Activated CD4-positive, alpha-beta T cell treated with anti-CD3 and anti-CD28 coated beads, Interleukin-2, amount 10 ng/mL, durations not matched to agents 7 days and 5 days (primary cell): Measurements from ENCODE around the gene COL27A1. TPM values are rescaled to one million over a fixed set of nuclear protein-coding genes. Genes with fewer than 3 reads are reported as not detected.

Experiments
- CTCF ChIA-PET: fragments of 350-600 bp; sonication (Branson Sonifier 250); formaldehyde crosslinking; loops from one replicate; lab custom pipeline; 2021; ENCODE audit warnings: antibody characterized with exemption; lab: Charles Lee
- POLR2A ChIA-PET: fragments of 350-600 bp; sonication (Branson Sonifier 250); formaldehyde crosslinking; loops from one replicate; lab custom pipeline; 2021; ENCODE audit warnings: antibody characterized with exemption; lab: Charles Lee
- DNase-seq: peaks from one replicate; pipeline ENCODE4 v3.0.0-alpha.2; 2020
- H3K27ac Mint-ChIP-seq: one replicate; pipeline ENCODE4 v1.8.0; 2021; ENCODE audit warnings: mild to moderate bottlenecking, moderate library complexity, mixed read lengths
- H3K27me3 Mint-ChIP-seq: one replicate; pipeline ENCODE4 v1.8.0; 2021; ENCODE audit warnings: mixed read lengths
- H3K36me3 Mint-ChIP-seq: one replicate; pipeline ENCODE4 v1.8.0; 2021; ENCODE audit warnings: low read depth, mixed read lengths
- H3K4me1 Mint-ChIP-seq: one replicate; pipeline ENCODE4 v1.8.0; 2021; ENCODE audit warnings: mixed read lengths
- H3K4me3 Mint-ChIP-seq: one replicate; pipeline ENCODE4 v1.8.0; 2021; ENCODE audit warnings: mild to moderate bottlenecking, moderate library complexity, mixed read lengths
- H3K9me3 Mint-ChIP-seq: one replicate; pipeline ENCODE4 v1.8.0; 2021; ENCODE audit warnings: mixed read lengths
- total RNA-seq, 2 experiments: library from RNA; stranded (reverse); gene quantifications; one replicate each; pipeline ENCODE4 v1.2.3, GENCODE V29; 2021

The COL27A1 gene
- total RNA-seq, 2 experiments from 2014 or later = 0.15 to 0.22 TPM

- H3K27ac Mint-ChIP-seq = no peak overlapping the region
- H3K4me1 Mint-ChIP-seq = peaks cover 11% of the 10 kb centered on the region
- no peak for DNase-seq
- no peaks in the 10 kb centered on the region for H3K36me3 Mint-ChIP-seq
- H3K4me3 Mint-ChIP-seq = peak overlapping the region; percentile 6
- peaks cover 31% of the 10 kb centered on the region for H3K27me3 Mint-ChIP-seq
- CTCF ChIA-PET = interaction anchor here (1.1 kb wide), 1 partner anchor 133 kb away, joined by 3 read pairs; no protein-coding TSS in a partner anchor
- H3K9me3 Mint-ChIP-seq = no peaks in the 10 kb centered on the region
- POLR2A ChIA-PET = no interaction called here
These were observed 2.3 kb downstream of the COL27A1 start for GRCh38 chr9:114157516-114158176.

DNA sequence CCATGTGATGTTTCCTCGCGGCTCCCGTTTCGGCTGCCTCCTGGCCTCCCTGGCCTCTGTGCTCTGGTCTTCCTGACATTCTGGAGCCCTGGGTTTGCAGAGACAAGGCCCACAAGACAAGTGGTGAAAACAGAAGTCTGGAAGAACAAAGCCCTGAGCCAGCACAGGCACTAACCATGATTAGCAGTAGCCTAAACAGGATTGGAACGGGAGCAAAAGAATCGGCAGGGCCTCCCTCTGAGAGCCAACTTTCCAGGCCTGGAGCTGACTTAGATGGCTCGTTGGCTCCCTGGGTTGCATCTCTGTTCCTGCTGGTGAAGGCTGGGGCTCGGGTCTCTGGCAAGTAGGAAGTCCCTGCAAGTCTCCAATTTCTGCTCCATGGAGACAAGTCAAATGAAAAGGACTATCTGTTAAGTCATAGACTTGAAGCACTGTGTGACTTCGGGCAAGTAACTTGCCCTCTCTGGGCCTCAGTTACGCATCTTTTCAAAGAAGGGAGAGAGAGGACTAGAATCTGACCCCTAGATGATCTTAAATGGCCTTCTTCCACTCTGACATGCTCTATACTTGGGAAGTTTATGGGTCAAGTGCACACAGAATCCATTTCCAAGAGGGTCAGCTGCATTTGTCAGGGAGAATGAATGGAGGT, 3.3 kb downstream of the COL27A1 start:
- no peak for DNase-seq
- Mint-ChIP-seq H3K36me3 (no peaks in the 10 kb centered on the region), H3K4me3 (no peak overlapping the region), H3K4me1 (peaks cover 11% of the 10 kb centered on the region), H3K27ac (no peak overlapping the region), H3K27me3 (peaks cover 25% of the 10 kb centered on the region), H3K9me3 (no peaks in the 10 kb centered on the region)
- ChIA-PET CTCF (no interaction called here), POLR2A (no interaction called here)

GRCh38 chr9:114159691-114160090, 4.4 kb downstream of the COL27A1 start:
- H3K27me3 Mint-ChIP-seq = peaks cover 19% of the 10 kb centered on the region
- CTCF ChIA-PET = no interaction called here
- H3K36me3 Mint-ChIP-seq = no peaks in the 10 kb centered on the region

DNA sequence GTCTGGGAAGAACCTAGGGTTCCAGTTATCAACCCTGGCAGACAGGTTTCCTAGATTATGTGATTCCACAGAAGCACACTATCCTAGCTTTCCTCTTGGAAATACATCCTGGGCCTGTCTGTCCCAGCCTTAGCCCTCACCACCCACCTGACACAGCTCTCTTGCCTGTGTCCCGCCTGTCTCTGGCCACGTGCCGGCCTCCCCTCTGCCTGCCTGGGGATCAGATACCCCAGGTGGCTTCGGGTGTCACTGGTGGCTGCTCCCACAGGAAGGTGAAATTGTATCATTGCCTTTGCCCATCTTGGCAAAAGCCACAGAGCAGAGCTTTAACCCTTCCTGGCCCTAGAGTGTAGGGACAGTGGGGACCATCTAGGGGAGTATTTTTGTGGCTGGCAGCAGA, 6.2 kb downstream of the COL27A1 start:
- H3K9me3 Mint-ChIP-seq = no peaks in the 10 kb centered on the region
- peaks cover 9% of the 10 kb centered on the region for H3K27me3 Mint-ChIP-seq
- no peaks in the 10 kb centered on the region for H3K36me3 Mint-ChIP-seq
- H3K27ac Mint-ChIP-seq = no peak overlapping the region
- ChIA-PET CTCF (interaction anchor here (1.1 to 2.4 kb wide), 3 partner anchors 11 to 62 kb away, joined by 3 to 11 read pairs (median 4); no protein-coding TSS in a partner anchor), POLR2A (no interaction called here)
- no peaks in the 10 kb centered on the region for H3K4me1 Mint-ChIP-seq
- no peak overlapping the region for H3K4me3 Mint-ChIP-seq
- no peak for DNase-seq

More at GRCh38 chr9:114159691-114160090, 4.4 kb downstream of the COL27A1 start:
- DNase-seq = no peak
- peaks cover 6% of the 10 kb centered on the region for H3K4me1 Mint-ChIP-seq
- H3K4me3 Mint-ChIP-seq = no peak overlapping the region
- no peaks in the 10 kb centered on the region for H3K9me3 Mint-ChIP-seq
- H3K27ac Mint-ChIP-seq = no peak overlapping the region
- POLR2A ChIA-PET = interaction anchor here (0.7 kb wide), 1 partner anchor 801 kb away, joined by 3 read pairs; no protein-coding TSS in a partner anchor

- CTCF ChIA-PET = interaction anchor here (0.7 to 0.8 kb wide), 2 partner anchors 9 to 79 kb away, joined by 3 to 5 read pairs; no protein-coding TSS in a partner anchor
- no peaks in the 10 kb centered on the region for H3K4me1 Mint-ChIP-seq
- H3K36me3 Mint-ChIP-seq = no peaks in the 10 kb centered on the region
- POLR2A ChIA-PET = no interaction called here
- no peaks in the 10 kb centered on the region for H3K9me3 Mint-ChIP-seq
- no peaks in the 10 kb centered on the region for H3K27me3 Mint-ChIP-seq
- no peak overlapping the region for H3K4me3 Mint-ChIP-seq
- H3K27ac Mint-ChIP-seq = no peak overlapping the region
- DNase-seq = no peak
These were observed 8.2 kb downstream of the COL27A1 start for GRCh38 chr9:114163517-114163951.

DNA sequence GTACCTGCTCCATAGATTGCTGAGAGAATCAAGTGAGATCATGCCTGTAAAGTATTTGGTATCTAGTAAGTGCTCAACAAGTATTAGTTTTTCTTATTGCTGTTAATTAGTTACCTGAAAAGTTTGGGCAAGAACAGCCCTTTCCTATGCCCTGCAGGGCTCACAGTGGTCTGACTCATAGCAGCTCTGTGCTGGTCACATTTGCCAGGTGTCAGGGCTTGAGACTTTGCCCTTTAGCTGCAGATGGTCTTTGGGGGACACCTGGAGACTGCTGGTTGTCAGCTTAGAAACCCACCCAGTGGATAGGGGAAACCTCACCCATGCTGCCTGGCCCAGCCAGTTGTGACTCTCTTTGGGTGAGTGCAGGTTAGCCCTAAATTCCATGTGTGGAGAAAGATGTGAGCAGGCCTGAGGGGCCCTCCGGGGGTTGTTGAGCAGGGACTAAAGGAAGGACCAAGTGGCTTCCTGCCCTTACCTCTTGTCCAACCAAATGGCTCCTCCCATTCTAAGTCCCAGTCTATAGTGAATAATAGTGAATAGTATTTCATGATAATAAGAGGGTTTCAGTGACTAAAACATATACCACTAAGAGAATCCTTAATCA, 9.0 kb downstream of the COL27A1 start:
- no peaks in the 10 kb centered on the region for H3K36me3 Mint-ChIP-seq
- H3K27ac Mint-ChIP-seq = no peak overlapping the region
- no peaks in the 10 kb centered on the region for H3K9me3 Mint-ChIP-seq
- ChIA-PET POLR2A (no interaction called here), CTCF (interaction anchor here (0.8 kb wide), 1 partner anchor 9 kb away, joined by 3 read pairs; no protein-coding TSS in a partner anchor)
- no peak for DNase-seq
- H3K4me3 Mint-ChIP-seq = no peak overlapping the region
- H3K4me1 Mint-ChIP-seq = no peaks in the 10 kb centered on the region
- H3K27me3 Mint-ChIP-seq = no peaks in the 10 kb centered on the region

- Mint-ChIP-seq H3K36me3 (no peaks in the 10 kb centered on the region), H3K27me3 (no peaks in the 10 kb centered on the region), H3K27ac (no peak overlapping the region), H3K4me1 (no peaks in the 10 kb centered on the region), H3K4me3 (no peak overlapping the region), H3K9me3 (no peaks in the 10 kb centered on the region)
- ChIA-PET POLR2A (no interaction called here), CTCF (no interaction called here)
- DNase-seq = no peak
These were observed 10.2 kb downstream of the COL27A1 start for GRCh38 chr9:114165407-114166102.

DNA sequence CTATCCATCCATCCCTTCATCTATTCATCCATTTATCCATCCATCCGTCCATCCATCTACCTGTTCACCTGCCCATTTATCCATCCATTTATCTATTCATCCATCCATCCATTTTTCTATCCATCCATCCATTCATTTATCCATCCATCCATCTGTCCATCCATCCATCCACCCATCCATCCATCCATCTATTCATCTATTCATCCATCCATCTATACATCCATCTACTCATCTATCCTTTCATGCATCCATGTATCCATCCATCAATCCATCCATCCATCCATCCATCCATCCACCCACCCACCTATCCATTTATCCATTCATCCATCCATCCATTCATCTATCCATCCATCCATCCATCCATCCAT, 10.8 kb downstream of the COL27A1 start:
- Mint-ChIP-seq H3K4me1 (no peaks in the 10 kb centered on the region), H3K36me3 (no peaks in the 10 kb centered on the region), H3K9me3 (no peaks in the 10 kb centered on the region), H3K27me3 (no peaks in the 10 kb centered on the region), H3K4me3 (no peak overlapping the region), H3K27ac (no peak overlapping the region)
- ChIA-PET POLR2A (no interaction called here), CTCF (interaction anchor here (1.2 kb wide), 1 partner anchor 73 kb away, joined by 3 read pairs; no protein-coding TSS in a partner anchor)
- DNase-seq = no peak

- Mint-ChIP-seq H3K4me3 (no peak overlapping the region), H3K36me3 (no peaks in the 10 kb centered on the region), H3K27me3 (no peaks in the 10 kb centered on the region), H3K27ac (no peak overlapping the region), H3K9me3 (no peaks in the 10 kb centered on the region), H3K4me1 (no peaks in the 10 kb centered on the region)
- POLR2A ChIA-PET = no interaction called here
- CTCF ChIA-PET = interaction anchor here (1.2 kb wide), 1 partner anchor 74 kb away, joined by 3 read pairs; no protein-coding TSS in a partner anchor
- no peak for DNase-seq
These were observed 11.6 kb downstream of the COL27A1 start for GRCh38 chr9:114166614-114167572.

DNA sequence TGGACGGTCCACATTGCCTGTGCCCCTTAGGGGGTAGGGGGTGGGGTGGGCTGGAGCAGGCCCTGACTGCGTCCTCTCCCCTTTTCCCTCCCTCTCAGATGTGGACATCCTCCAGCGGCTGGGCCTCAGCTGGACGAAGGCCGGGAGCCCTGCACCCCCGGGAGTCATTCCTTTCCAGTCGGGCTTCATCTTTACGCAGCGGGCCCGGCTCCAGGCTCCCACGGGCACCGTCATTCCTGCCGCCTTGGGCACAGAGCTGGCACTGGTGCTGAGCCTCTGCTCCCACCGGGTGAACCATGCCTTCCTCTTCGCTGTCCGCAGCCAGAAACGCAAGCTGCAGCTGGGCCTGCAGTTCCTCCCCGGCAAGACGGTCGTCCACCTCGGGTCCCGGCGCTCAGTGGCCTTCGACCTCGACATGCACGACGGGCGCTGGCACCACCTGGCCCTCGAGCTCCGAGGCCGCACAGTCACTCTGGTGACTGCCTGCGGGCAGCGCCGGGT, 12.3 kb downstream of the COL27A1 start:
- Mint-ChIP-seq H3K27ac (no peak overlapping the region), H3K4me3 (no peak overlapping the region), H3K36me3 (no peaks in the 10 kb centered on the region), H3K9me3 (no peaks in the 10 kb centered on the region), H3K4me1 (no peaks in the 10 kb centered on the region), H3K27me3 (no peaks in the 10 kb centered on the region)
- ChIA-PET POLR2A (no interaction called here), CTCF (no interaction called here)
- DNase-seq = no peak

DNA sequence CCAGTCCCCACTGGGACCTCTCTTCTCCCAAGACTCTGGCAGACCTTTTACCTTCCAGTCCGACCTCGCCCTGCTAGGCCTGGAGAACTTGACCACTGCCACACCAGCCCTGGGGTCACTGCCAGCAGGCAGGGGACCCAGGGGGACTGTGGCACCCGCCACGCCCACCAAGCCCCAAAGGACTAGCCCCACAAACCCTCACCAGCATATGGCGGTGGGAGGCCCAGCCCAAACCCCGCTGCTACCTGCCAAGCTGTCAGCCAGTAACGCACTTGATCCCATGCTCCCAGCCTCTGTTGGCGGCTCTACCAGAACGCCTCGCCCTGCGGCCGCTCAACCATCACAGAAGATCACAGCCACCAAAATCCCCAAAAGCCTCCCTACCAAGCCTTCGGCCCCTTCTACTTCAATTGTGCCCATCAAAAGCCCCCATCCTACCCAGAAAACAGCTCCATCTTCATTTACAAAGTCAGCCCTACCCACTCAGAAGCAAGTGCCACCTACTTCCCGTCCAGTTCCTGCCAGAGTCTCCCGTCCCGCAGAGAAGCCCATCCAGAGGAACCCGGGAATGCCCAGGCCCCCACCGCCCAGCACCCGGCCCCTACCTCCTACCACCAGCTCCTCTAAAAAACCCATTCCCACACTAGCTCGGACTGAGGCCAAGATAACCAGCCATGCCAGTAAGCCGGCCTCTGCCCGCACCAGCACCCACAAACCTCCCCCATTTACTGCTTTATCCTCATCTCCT, 13.1 kb downstream of the COL27A1 start:
- ChIA-PET CTCF (no interaction called here), POLR2A (no interaction called here)
- H3K36me3 Mint-ChIP-seq = no peaks in the 10 kb centered on the region
- DNase-seq = no peak
- no peaks in the 10 kb centered on the region for H3K9me3 Mint-ChIP-seq
- H3K4me3 Mint-ChIP-seq = no peak overlapping the region
- no peaks in the 10 kb centered on the region for H3K4me1 Mint-ChIP-seq
- no peak overlapping the region for H3K27ac Mint-ChIP-seq
- no peaks in the 10 kb centered on the region for H3K27me3 Mint-ChIP-seq
